GM21576 (cell line): ENCODE measurements around the gene PSD4.

ENCODE experiments used
- ATAC-seq: cut with Tn5 transposase; IDR thresholded peaks from one replicate; pipeline ENCODE4 v1.9.1; 2021; ENCODE audit warnings: mild to moderate bottlenecking, moderate library complexity; ENCODE audit not compliant: unreplicated experiment

Gene PSD4

GRCh38 chr2:113167115-113167932 lies 6.4 kb upstream of the PSD4 start:
- no peak for ATAC-seq

GRCh38 chr2:113167962-113168340 lies 5.8 kb upstream of the PSD4 start:
- ATAC-seq, result no peak

GRCh38 chr2:113169002-113169530 lies 4.7 kb upstream of the PSD4 start:
- no peak for ATAC-seq

- ATAC-seq, result no peak
Observed at GRCh38 chr2:113169586-113169985, 4.2 kb upstream of the PSD4 start.

DNA sequence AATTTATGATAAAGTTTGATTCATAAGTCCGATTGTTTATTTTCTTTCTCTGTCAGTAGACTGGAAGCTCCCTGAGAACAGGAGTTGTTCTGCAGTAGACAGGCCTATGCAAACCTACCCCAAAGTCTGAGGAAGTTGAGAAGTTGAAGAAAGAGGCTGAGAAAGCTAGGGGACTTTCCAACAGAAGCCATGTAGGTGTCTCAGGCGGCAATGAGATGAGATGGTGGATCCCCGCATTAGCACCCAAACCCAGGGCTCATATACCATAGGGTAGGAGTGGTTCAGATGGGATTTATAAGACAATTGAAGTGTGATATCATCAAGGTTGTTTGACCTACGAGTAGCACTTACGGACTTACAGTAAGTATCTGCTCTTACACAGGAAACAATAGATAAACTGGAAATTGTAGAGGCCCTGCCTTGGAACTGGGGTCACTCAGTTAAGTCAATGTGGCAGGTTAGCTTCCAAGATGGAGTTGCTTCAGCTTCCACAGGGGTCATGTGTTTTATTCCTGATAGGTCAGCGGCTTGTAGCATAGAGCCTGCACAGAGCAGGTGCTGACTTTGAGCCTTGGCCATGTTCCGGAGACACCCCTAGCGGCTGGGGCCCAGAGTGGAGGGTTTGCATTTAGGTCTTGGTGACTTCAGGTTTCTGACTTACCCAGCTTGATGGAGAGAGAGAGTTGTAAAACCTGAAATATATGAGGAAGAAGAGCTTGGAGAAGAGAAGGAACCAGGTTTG lies 2.3 kb upstream of the PSD4 start:
- ATAC-seq, result no peak

DNA sequence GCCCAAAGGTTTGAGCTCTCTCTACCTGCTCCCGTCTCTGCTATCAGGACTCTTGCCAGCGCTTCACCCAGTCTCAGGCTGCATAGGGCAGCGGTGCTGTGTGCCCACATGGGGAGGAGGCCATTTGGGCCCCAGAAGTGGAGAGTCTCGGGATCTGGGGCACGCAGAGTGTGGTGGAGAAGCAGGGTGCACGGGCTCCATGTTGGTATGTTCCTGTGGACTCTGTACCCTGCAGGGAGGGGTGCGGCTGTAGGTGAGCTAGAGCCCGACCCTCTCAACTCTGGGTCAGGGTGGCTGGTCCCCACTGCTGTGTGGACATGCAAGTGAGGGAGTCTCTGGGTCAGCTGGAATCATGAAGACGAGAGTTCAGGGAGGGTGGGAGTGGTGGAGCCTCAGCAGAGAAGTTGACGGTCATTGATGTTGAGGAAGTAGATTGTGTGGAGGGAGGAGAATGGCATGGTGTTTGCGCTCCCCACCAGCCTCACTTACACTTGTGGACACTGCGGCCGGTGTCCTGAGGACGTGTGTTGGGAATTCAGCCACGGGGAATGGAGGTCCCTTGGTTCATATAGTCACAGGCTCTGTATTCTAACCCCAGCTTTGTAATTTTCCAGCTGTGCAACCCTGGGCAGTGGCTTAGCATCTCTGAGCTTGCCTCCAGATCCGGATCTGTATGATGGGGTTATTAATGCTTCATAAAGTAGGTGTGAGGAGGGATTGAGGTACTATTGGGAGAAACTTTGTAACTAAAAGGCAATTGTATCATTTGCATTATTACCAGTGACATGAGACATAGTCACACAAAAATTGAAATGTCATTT lies 840 bp upstream of the PSD4 start:
- ATAC-seq, result no peak

DNA sequence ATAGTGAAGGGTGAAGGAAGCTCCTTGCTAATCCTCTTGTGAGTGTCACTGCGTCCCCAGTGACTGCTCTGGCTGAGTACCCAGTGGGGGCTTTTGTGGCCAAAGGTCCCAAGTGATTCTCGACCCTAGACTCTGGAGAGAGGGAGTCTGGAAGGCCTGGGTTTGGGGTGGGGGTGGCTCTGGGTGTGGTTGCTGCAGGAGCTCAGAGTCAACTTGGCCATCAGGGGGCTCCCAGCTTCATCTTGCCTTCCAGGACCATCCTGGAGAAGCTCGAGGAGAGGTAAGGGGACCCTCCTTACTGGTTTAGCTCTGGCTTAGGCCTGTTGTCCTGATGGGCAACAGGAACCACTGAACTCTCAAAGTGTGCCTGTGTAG lies 592 bp downstream of the PSD4 start:
- no peak for ATAC-seq

DNA sequence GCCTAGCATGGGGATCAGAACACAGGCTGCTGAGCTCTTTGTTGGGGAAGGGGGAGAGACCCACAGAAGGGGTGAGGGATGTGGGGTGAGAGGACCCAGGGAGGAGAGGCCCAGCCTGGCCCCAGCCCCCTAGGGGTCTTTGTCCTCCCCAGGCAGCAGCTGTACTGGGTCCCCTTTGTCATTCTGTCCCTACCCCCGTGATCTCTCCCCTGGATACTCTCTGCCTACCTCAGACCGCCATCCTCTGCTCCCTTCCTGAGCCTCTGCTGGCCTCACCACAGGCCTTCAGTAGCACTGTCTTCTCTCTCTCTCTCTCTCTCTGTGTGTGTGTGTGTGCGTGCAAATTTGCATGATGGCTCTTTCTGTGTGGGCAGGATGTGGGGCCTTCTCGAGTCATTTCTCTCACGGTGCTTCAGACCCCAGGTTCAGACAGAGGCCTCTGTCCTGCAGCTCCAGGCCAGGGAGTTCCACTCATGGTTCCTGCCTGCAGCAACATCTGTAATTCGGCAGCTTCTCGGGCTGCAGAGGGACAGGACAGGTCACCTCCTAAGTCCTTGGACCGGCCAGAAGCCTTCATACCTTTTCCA lies 1.4 kb downstream of the PSD4 start:
- peak; percentile 75 for ATAC-seq

GRCh38 chr2:113175736-113176695 lies 2.2 kb downstream of the PSD4 start:
- ATAC-seq, result no peak

- ATAC-seq, result no peak
Observed at GRCh38 chr2:113176696-113177355, 3.1 kb downstream of the PSD4 start.

GRCh38 chr2:113178069-113178746 lies 4.4 kb downstream of the PSD4 start:
- ATAC-seq, result no peak

DNA sequence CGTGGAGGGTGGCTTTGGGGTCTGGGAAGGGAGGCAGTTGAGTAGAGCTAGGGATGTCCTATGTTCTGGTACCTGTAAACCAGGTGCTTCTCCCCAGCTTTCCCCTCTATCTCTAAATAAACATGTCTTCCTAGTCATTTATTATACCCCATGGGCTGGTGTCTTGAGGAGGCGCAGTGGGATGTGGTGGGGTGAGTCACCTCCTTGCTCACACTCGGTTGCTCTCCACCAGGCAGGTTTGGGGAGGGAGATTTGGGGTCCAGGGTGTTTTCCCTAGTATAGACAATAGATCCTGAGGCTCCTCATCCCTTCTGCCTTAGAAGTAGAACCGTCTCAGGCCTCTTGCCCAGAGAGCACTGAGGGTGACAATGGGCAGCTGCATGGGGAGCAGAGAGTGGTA lies 5.1 kb downstream of the PSD4 start:
- no peak for ATAC-seq

GRCh38 chr2:113179446-113180045 lies 5.8 kb downstream of the PSD4 start:
- no peak for ATAC-seq

- ATAC-seq, result no peak
Observed at GRCh38 chr2:113180131-113180946, 6.6 kb downstream of the PSD4 start.

DNA sequence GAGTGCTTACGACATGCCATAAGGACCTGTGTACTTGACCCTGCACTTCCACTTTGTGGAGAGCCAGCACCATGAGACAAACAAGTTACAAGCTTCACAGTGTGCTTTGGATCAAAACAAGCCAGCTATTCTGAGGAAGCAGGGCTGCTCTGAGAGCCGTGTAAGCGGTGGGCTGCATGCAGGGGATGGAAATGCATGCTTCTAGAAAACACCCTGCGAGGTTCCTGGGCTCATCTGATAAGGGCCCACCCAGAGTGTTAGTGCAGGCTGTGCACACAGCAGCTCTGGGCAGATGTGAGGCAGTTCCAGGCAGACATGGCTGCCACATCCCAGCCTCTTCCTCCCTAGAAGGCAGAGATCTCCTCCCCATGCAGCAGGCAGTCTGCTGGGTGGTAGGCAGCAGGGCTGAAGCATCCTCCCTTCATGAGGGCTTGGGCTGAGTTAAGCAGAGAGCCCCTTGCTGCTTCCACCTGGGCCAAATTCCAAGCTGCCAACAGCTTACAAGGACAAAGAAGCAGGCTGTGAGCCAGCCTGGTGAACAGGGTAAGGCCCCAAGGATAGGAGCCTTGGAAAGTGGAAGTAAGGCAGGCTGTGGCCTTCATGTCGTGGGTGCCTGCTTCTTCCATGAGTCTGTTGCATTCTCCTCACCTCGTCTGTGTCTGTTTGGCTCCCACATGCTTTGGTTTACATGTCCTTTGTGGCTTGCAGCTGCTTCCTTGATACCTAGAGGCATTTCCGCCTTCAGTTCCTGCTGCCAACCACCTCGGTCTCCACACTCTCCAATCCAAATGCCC lies 7.7 kb downstream of the PSD4 start:
- ATAC-seq, result no peak

DNA sequence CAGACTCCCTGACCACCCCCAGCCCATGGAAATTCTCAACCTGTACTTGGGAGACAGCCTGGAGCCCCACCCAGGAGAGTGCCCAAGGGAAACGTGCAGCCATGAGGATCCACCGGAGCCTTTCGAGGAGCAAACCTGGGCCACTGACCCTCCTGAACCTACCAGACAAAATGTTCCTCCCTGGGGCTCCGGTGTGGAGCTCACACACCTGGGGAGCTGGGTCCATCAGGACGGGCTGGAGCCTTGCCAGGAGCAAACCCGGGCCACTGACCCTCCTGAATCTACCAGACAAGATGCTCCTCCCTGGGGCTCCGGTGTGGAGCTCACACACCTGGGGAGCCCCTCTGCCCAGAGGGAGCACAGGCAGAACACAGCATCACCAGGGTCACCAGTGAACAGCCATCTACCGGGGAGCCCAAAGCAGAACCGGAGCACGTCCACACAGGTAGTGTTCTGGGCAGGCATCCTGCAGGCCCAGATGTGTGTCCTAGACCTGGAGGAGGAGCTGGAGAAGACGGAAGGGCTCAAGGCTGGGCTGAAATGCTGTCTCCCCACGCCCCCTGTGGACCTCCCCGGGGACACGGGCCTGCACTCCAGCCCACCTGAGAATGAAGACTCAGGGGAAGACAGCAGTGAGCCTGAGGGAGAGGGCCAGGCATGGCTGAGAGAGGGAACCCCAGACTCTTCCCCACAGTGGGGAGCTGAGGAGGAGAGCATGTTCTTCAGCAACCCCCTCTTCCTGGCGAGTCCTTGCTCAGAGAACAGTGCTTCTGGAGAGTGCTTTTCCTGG lies 8.9 kb downstream of the PSD4 start:
- no peak for ATAC-seq
